Measurements from ENCODE around the gene ESYT1. TPM values are rescaled to one million over a fixed set of nuclear protein-coding genes. Genes with fewer than 3 reads are reported as not detected.

The ESYT1 gene
- total RNA-seq, 2 donors from 2014 or later, result 97.0 to 118 TPM

- H3K4me3 Mint-ChIP-seq, result no peak overlapping the region
- TF ChIP-seq CTCF (conservative IDR thresholded peaks at IDR 0.05), result no peak
- H3K9ac ChIP-seq (ENCODE audit: extremely low read depth, low read length, poor library complexity, severe bottlenecking), result no peak overlapping the region
- H3K27me3 ChIP-seq (ENCODE audit: control insufficient read depth, insufficient read depth, low read length, poor library complexity, severe bottlenecking), result no peaks in the 10 kb centered on the region
- H3K27ac ChIP-seq (ENCODE audit: low read depth, low read length), result peak overlapping the region; percentile 70
- WGBS, 2 experiments (ENCODE audit: insufficient coverage in 1 of 2, insufficient read length in 1 of 2), result 90% methylated on average over 2 of the region's 2 CpGs; no CpG with 5 or more reads in 1 of the 2 experiments
- no peaks in the 10 kb centered on the region for H3K27me3 Mint-ChIP-seq (ENCODE audit: insufficient read depth)
- H3K36me3 ChIP-seq (ENCODE audit: control insufficient read depth, insufficient read depth, low read length), result peaks cover 18% of the 10 kb centered on the region
- peak overlapping the region; percentile 95 for H3K4me3 ChIP-seq (ENCODE audit: low read length)
- H3K27ac Mint-ChIP-seq, result no peak overlapping the region
- H3K9me3 Mint-ChIP-seq, result no peaks in the 10 kb centered on the region
- peaks cover 16% of the 10 kb centered on the region for H3K4me1 Mint-ChIP-seq
- no peak for DNase-seq
- no peaks in the 10 kb centered on the region for H3K4me1 ChIP-seq (ENCODE audit: control insufficient read depth, insufficient read depth, low read length)
- no peaks in the 10 kb centered on the region for H3K9me3 ChIP-seq (ENCODE audit: control insufficient read depth, low read length)
- peaks cover 26% of the 10 kb centered on the region for H3K36me3 Mint-ChIP-seq (ENCODE audit: low read depth)
These were observed 45.7 kb upstream of the ESYT1 start for GRCh38 chr12:56082382-56082781.

GRCh38 chr12:56082967-56083366, 45.1 kb upstream of the ESYT1 start:
- no peak for DNase-seq
- peaks cover 32% of the 10 kb centered on the region for H3K36me3 Mint-ChIP-seq (ENCODE audit: low read depth)
- Histone ChIP-seq H3K4me1 (ENCODE audit: control insufficient read depth, insufficient read depth, low read length) (no peaks in the 10 kb centered on the region), H3K9me3 (ENCODE audit: control insufficient read depth, low read length) (no peaks in the 10 kb centered on the region), H3K9ac (ENCODE audit: extremely low read depth, low read length, poor library complexity, severe bottlenecking) (no peak overlapping the region), H3K27me3 (ENCODE audit: control insufficient read depth, insufficient read depth, low read length, poor library complexity, severe bottlenecking) (no peaks in the 10 kb centered on the region), H3K27ac (ENCODE audit: low read depth, low read length) (peak overlapping the region; percentile 70), H3K4me3 (ENCODE audit: low read length) (no peak overlapping the region), H3K36me3 (ENCODE audit: control insufficient read depth, insufficient read depth, low read length) (peaks cover 18% of the 10 kb centered on the region)
- no peaks in the 10 kb centered on the region for H3K27me3 Mint-ChIP-seq (ENCODE audit: insufficient read depth)
- H3K4me3 Mint-ChIP-seq, result no peak overlapping the region
- peaks cover 16% of the 10 kb centered on the region for H3K4me1 Mint-ChIP-seq
- WGBS, 2 experiments (ENCODE audit: insufficient coverage in 1 of 2, insufficient read length in 1 of 2), result 100% methylated on average over 1 of the region's 3 CpGs; no CpG with 5 or more reads in 1 of the 2 experiments
- TF ChIP-seq CTCF (conservative IDR thresholded peaks at IDR 0.05), result no peak
- no peak overlapping the region for H3K27ac Mint-ChIP-seq
- H3K9me3 Mint-ChIP-seq, result no peaks in the 10 kb centered on the region

- H3K4me1 Mint-ChIP-seq, result peaks cover 14% of the 10 kb centered on the region
- Histone ChIP-seq H3K27me3 (ENCODE audit: control insufficient read depth, insufficient read depth, low read length, poor library complexity, severe bottlenecking) (no peaks in the 10 kb centered on the region), H3K9ac (ENCODE audit: extremely low read depth, low read length, poor library complexity, severe bottlenecking) (no peak overlapping the region), H3K4me3 (ENCODE audit: low read length) (no peak overlapping the region), H3K36me3 (ENCODE audit: control insufficient read depth, insufficient read depth, low read length) (peaks cover 18% of the 10 kb centered on the region), H3K4me1 (ENCODE audit: control insufficient read depth, insufficient read depth, low read length) (no peaks in the 10 kb centered on the region), H3K27ac (ENCODE audit: low read depth, low read length) (no peak overlapping the region), H3K9me3 (ENCODE audit: control insufficient read depth, low read length) (no peaks in the 10 kb centered on the region)
- 94 to 96% methylated on average over 11 to 15 of the region's 15 CpGs for WGBS, 2 experiments (ENCODE audit: insufficient coverage in 1 of 2, insufficient read length in 1 of 2)
- no peak overlapping the region for H3K27ac Mint-ChIP-seq
- TF ChIP-seq CTCF (conservative IDR thresholded peaks at IDR 0.05), result peak; percentile 82
- H3K27me3 Mint-ChIP-seq (ENCODE audit: insufficient read depth), result no peaks in the 10 kb centered on the region
- peaks cover 49% of the 10 kb centered on the region for H3K36me3 Mint-ChIP-seq (ENCODE audit: low read depth)
- DNase-seq, result peak; percentile 90
- no peaks in the 10 kb centered on the region for H3K9me3 Mint-ChIP-seq
- no peak overlapping the region for H3K4me3 Mint-ChIP-seq
These were observed 43.0 kb upstream of the ESYT1 start for GRCh38 chr12:56084958-56085543.

Measured in endodermal cell (in vitro differentiated cells).